ENCODE measurements around the gene ACVR1. TPM values are rescaled to one million over a fixed set of nuclear protein-coding genes. Genes with fewer than 3 reads are reported as not detected.

ACVR1 gene
- total RNA-seq, 4 donors from 2014 or later, result 17.9 to 41.4 (median 29.9) TPM

GRCh38 chr2:157866666-157867642, 9.2 kb downstream of the ACVR1 start:
- H3K27ac ChIP-seq, result peak overlapping the region in 1 of 4 donors; percentile 40
- H3K27me3 ChIP-seq, result no peaks in the 10 kb centered on the region
- WGBS, 2 donors (ENCODE audit: low coverage in 1 of 2), result 66 to 71% methylated on average over 3 to 4 of the region's 4 CpGs
- H3K4me3 ChIP-seq, result no peak overlapping the region
- H3K9me3 ChIP-seq, result no peaks in the 10 kb centered on the region
- peaks cover 8 to 53% (median 11%) of the 10 kb centered on the region in 3 donors for H3K4me1 ChIP-seq
- no peak for ATAC-seq
- H3K36me3 ChIP-seq, result no peaks in the 10 kb centered on the region
- TF ChIP-seq EP300 (IDR thresholded peaks at IDR 0.05), result no peak
- TF ChIP-seq CTCF (IDR thresholded peaks at IDR 0.05), result no peak
- TF ChIP-seq POLR2A (IDR thresholded peaks at IDR 0.05), result no peak
- TF ChIP-seq POLR2AphosphoS5 (IDR thresholded peaks at IDR 0.05), result no peak

GRCh38 chr2:157866202-157866601, 9.9 kb downstream of the ACVR1 start:
- 48 to 68% methylated on average over 2 to 3 of the region's 3 CpGs for WGBS, 2 donors (ENCODE audit: low coverage in 1 of 2)
- H3K4me3 ChIP-seq, result no peak overlapping the region
- no peak for ATAC-seq
- H3K4me1 ChIP-seq, result peaks cover 8 to 46% (median 11%) of the 10 kb centered on the region in 3 donors
- H3K9me3 ChIP-seq, result no peaks in the 10 kb centered on the region
- H3K27ac ChIP-seq, result peak overlapping the region in 1 of 4 donors; percentile 40
- H3K27me3 ChIP-seq, result no peaks in the 10 kb centered on the region
- TF ChIP-seq POLR2A (IDR thresholded peaks at IDR 0.05) (no peak), CTCF (IDR thresholded peaks at IDR 0.05) (no peak), POLR2AphosphoS5 (IDR thresholded peaks at IDR 0.05) (no peak), EP300 (IDR thresholded peaks at IDR 0.05) (no peak)
- no peaks in the 10 kb centered on the region for H3K36me3 ChIP-seq

GRCh38 chr2:157864857-157865430, 11.2 kb downstream of the ACVR1 start:
- Histone ChIP-seq H3K4me1 (peaks cover 8 to 49% (median 11%) of the 10 kb centered on the region in 3 donors), H3K36me3 (no peaks in the 10 kb centered on the region), H3K4me3 (no peak overlapping the region), H3K27ac (no peak overlapping the region), H3K9me3 (no peaks in the 10 kb centered on the region), H3K27me3 (no peaks in the 10 kb centered on the region)
- WGBS, 2 donors (ENCODE audit: low coverage in 1 of 2), result 81 to 84% methylated on average over 2 of the region's 2 CpGs
- ATAC-seq, result no peak
- TF ChIP-seq EP300 (IDR thresholded peaks at IDR 0.05), result no peak
- TF ChIP-seq POLR2A (IDR thresholded peaks at IDR 0.05), result no peak
- TF ChIP-seq CTCF (IDR thresholded peaks at IDR 0.05), result no peak
- no peak for TF ChIP-seq POLR2AphosphoS5 (IDR thresholded peaks at IDR 0.05)

- peaks cover 0 to 6% (median 4%) of the 10 kb centered on the region in 3 donors for H3K4me1 ChIP-seq
- no peak overlapping the region for H3K27ac ChIP-seq
- TF ChIP-seq POLR2A (IDR thresholded peaks at IDR 0.05) (no peak), EP300 (IDR thresholded peaks at IDR 0.05) (no peak), CTCF (IDR thresholded peaks at IDR 0.05) (no peak), POLR2AphosphoS5 (IDR thresholded peaks at IDR 0.05) (no peak)
- 81 to 100% methylated on average over 3 to 6 of the region's 6 CpGs for WGBS, 2 donors (ENCODE audit: low coverage in 1 of 2)
- no peaks in the 10 kb centered on the region for H3K27me3 ChIP-seq
- H3K4me3 ChIP-seq, result no peak overlapping the region
- ATAC-seq, result no peak
- peaks cover 0 to 17% of the 10 kb centered on the region in 2 donors for H3K36me3 ChIP-seq
- H3K9me3 ChIP-seq, result no peaks in the 10 kb centered on the region
These were observed 17.3 kb downstream of the ACVR1 start for GRCh38 chr2:157858846-157859245.
